Body of pancreas (tissue), 4 donors: ENCODE data around the gene YIPF4. TPM values are rescaled to one million over a fixed set of nuclear protein-coding genes. Genes with fewer than 3 reads are reported as not detected.
A peak's percentile ranks its signal among the peaks of the same experiment; 100 is the strongest.

Experiments used
- ATAC-seq: fragments of 150-250 bp; one replicate; pipeline ENCODE4 v1.9.1; 2016
- DNase-seq, 4 donors: peaks; one replicate each; pipeline ENCODE4 v3.0.0-alpha.2; 2019
- H3K27ac ChIP-seq, 4 donors: fragments of 200-600 bp; sonication (generic); 1 replicate in 3 of 4; 2 replicates in 1 of 4; pipeline versions ENCODE4 v1.5.1 to v1.6.1; 2016 to 2019; ENCODE audit warnings: mild to moderate bottlenecking in 1 of 4, mixed read lengths in 1 of 4, moderate library complexity in 1 of 4
- H3K27me3 ChIP-seq, 2 donors: fragments of 200-600 bp; sonication (generic); one replicate each; pipeline ENCODE4 v1.6.0; 2016; ENCODE audit warnings: mild to moderate bottlenecking in 1 of 2
- H3K36me3 ChIP-seq, 2 donors: fragments of 200-600 bp; sonication (generic); replicated peaks in 1 of 2; 2 replicates each; pipeline ENCODE4 v1.5.1; 2016; ENCODE audit warnings: low read depth in 2 of 2; ENCODE audit not compliant: insufficient read depth in 1 of 2
- H3K4me1 ChIP-seq: fragments of 200-600 bp; sonication (generic); one replicate; pipeline ENCODE4 v1.6.0; 2016
- H3K4me3 ChIP-seq, 2 donors: fragments of 200-600 bp; sonication (generic); 1 replicate in 1 of 2; 2 replicates in 1 of 2; pipeline ENCODE4 v1.5.1; 2016 to 2019
- H3K9me3 ChIP-seq, 3 donors: fragments of 200-600 bp; sonication (generic); 1 replicate in 2 of 3; 2 replicates in 1 of 3; pipeline ENCODE4 v1.5.1; 2016
- POLR2A ChIP-seq, 3 donors: fragments of 450-650 bp; IDR thresholded peaks; one replicate each; pipeline ENCODE4 v1.6.1; 2016; ENCODE audit warnings: antibody characterized with exemption in 3 of 3, mild to moderate bottlenecking in 2 of 3
- WGBS, 2 donors: methylation state at CpG; one replicate each; pipeline ENCODE4 v1.1.5; 2017; 5-methylcytosine and 5-hydroxymethylcytosine counted together
- intact Hi-C: fragments of 100-400 bp; cut with DNase I; formaldehyde crosslinking; loops from one replicate; pipeline ENCODE4 v1.15.1; 2023
- total RNA-seq, 2 donors: library from RNA; depleted of rRNA; stranded (reverse); fragments of >200 nt; gene quantifications; one replicate each; pipeline ENCODE4 v1.1.0, GENCODE V29; 2016
- TF ChIP-seq, protein P1 (sequence below), 7 experiments: fragments of 450-650 bp in 4 of 7; fragments of 200-600 bp in 3 of 7; sonication (generic) in 3 of 7; IDR thresholded peaks; one replicate each; pipeline ENCODE4 v1.5.1; 2016 to 2019; ENCODE audit warnings: antibody characterized with exemption in 7 of 7

The YIPF4 gene
- total RNA-seq = 10 to 100 TPM; 13.5 to 24.7 TPM

- Histone ChIP-seq H3K4me3 (peak within 1 kb of the TSS; percentile 92 to 96), H3K4me1 (peaks cover 30% of the 10 kb centered on the region), H3K9me3 (no peaks in the 10 kb centered on the region), H3K36me3 (peaks cover 0 to 2% of the 10 kb centered on the region in 2 donors), H3K27ac (peak within 1 kb of the TSS; percentile 58 to 91 (median 83)), H3K27me3 (no peaks in the 10 kb centered on the region)
- TF ChIP-seq, protein P1, sequence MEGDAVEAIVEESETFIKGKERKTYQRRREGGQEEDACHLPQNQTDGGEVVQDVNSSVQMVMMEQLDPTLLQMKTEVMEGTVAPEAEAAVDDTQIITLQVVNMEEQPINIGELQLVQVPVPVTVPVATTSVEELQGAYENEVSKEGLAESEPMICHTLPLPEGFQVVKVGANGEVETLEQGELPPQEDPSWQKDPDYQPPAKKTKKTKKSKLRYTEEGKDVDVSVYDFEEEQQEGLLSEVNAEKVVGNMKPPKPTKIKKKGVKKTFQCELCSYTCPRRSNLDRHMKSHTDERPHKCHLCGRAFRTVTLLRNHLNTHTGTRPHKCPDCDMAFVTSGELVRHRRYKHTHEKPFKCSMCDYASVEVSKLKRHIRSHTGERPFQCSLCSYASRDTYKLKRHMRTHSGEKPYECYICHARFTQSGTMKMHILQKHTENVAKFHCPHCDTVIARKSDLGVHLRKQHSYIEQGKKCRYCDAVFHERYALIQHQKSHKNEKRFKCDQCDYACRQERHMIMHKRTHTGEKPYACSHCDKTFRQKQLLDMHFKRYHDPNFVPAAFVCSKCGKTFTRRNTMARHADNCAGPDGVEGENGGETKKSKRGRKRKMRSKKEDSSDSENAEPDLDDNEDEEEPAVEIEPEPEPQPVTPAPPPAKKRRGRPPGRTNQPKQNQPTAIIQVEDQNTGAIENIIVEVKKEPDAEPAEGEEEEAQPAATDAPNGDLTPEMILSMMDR (IDR thresholded peaks at IDR 0.05) = no peak
- peak in 2 of 3 donors; percentile 69 for TF ChIP-seq POLR2A (IDR thresholded peaks at IDR 0.05)
- ATAC-seq (peak; percentile 99), DNase-seq (peak; percentile 81 to 90 (median 88))
- 0% methylated on average over 10 to 59 of the region's 59 CpGs for WGBS, 2 donors
- intact Hi-C loops = no loop called here
Measured at GRCh38 chr2:32277674-32278477, at the start of gene YIPF4. Gene YIPF4 (plus strand): TSS chr2:32277904. CDS start chr2:32278156, 252 bp downstream.

DNA sequence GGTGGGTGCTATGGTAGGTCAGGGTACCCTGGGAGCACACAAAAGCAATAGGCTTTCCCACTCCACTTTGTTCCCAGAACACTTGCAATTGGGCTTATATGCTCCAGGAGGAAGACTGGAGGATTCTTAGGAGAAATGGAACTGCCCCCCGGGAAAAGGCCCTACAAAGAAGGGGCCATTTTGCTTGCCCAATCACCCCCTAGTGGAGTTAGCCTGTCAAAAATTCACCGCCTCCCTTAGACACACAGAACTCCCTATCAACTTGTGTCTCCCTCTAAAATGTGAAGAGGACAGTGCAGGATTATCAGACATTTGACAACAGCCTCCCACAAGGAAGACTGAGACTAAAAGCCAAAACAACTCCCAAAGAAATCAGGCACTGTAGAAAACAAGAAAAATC lies 49.5 kb upstream of the YIPF4 start:
- ATAC-seq (no peak), DNase-seq (no peak)
- TF ChIP-seq, protein P1 (IDR thresholded peaks at IDR 0.05) = no peak
- TF ChIP-seq POLR2A (IDR thresholded peaks at IDR 0.05) = no peak
- no peak overlapping the region for H3K27ac ChIP-seq
- peaks cover 40% of the 10 kb centered on the region for H3K4me1 ChIP-seq
- intact Hi-C loops = no loop called here
- H3K4me3 ChIP-seq = no peak overlapping the region
- H3K36me3 ChIP-seq = peaks cover 0 to 1% of the 10 kb centered on the region in 2 donors
- 83 to 100% methylated on average over 2 of the region's 2 CpGs for WGBS, 2 donors
- H3K27me3 ChIP-seq = no peaks in the 10 kb centered on the region
- no peaks in the 10 kb centered on the region for H3K9me3 ChIP-seq

DNA sequence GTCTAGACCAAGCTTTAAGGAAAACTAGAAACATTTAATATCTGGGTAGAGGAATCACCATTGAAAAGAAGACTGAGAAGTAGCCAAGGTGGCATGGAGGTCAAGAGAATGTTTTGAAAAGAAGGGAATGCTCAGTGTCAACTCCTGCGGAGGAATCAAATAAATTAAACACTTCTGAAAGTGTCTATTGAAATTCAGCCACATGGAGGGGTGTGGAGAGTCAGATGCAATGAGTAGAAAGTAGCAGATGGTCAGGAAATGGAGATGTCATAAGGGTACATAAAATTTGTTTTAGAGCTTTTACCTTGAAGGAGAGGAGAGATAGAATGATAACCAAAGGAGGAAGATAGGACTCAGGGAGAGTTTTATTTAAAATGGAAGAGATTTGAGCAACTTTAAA lies 48.1 kb upstream of the YIPF4 start:
- no peak overlapping the region for H3K27ac ChIP-seq
- ATAC-seq = no peak
- H3K9me3 ChIP-seq = no peaks in the 10 kb centered on the region
- no peak overlapping the region for H3K4me3 ChIP-seq
- H3K4me1 ChIP-seq = peaks cover 40% of the 10 kb centered on the region
- 31 to 54% methylated on average over 1 of the region's 1 CpG for WGBS, 2 donors
- H3K36me3 ChIP-seq = no peaks in the 10 kb centered on the region
- no peaks in the 10 kb centered on the region for H3K27me3 ChIP-seq
- no peak for DNase-seq
- intact Hi-C loops = no loop called here
- TF ChIP-seq, protein P1 (IDR thresholded peaks at IDR 0.05) = no peak
- no peak for TF ChIP-seq POLR2A (IDR thresholded peaks at IDR 0.05)

- H3K36me3 ChIP-seq = no peaks in the 10 kb centered on the region
- ATAC-seq (peak; percentile 78), DNase-seq (no peak)
- H3K4me1 ChIP-seq = peaks cover 40% of the 10 kb centered on the region
- no peak overlapping the region for H3K4me3 ChIP-seq
- H3K9me3 ChIP-seq = no peaks in the 10 kb centered on the region
- peak overlapping the region in 3 of 4 donors; percentile 10 to 38 (median 28) for H3K27ac ChIP-seq
- TF ChIP-seq POLR2A (IDR thresholded peaks at IDR 0.05) = no peak
- TF ChIP-seq, protein P1 (IDR thresholded peaks at IDR 0.05) = no peak
- WGBS, 2 donors = 40 to 49% methylated on average over 4 of the region's 4 CpGs
- H3K27me3 ChIP-seq = no peaks in the 10 kb centered on the region
- intact Hi-C loops = no loop called here
Measured at GRCh38 chr2:32231959-32232358, 45.7 kb upstream of the YIPF4 start.
